AG04450 (cell line): ENCODE results near the gene SHLD2. TPM values are rescaled to one million over a fixed set of nuclear protein-coding genes. Genes with fewer than 3 reads are reported as not detected.
A peak's percentile ranks its signal among the peaks of the same experiment; 100 is the strongest.

ENCODE experiments used
- CTCF ChIA-PET: fragments of 300-600, 350-600 bp; formaldehyde crosslinking; extraction: SDS; loops from one replicate; lab custom pipeline; 2022; ENCODE audit warnings: antibody characterized with exemption, inconsistent platforms; lab: Charles Lee
- POLR2A ChIA-PET: fragments of 350-600 bp; formaldehyde crosslinking; extraction: SDS; loops from one replicate; lab custom pipeline; 2021; ENCODE audit warnings: antibody characterized with exemption, inconsistent platforms; lab: Yijun Ruan, JAX
- DNase-seq: peaks from one replicate; pipeline ENCODE4 v3.0.0-alpha.2; 2011; ENCODE audit warnings: low read depth, low spot score
- H3K27ac ChIP-seq: one replicate; pipeline ENCODE4 v1.5.1; 2012; ENCODE audit warnings: low read depth, low read length, control low read depth
- H3K27me3 ChIP-seq: one replicate; pipeline ENCODE4 v1.6.0; 2012; ENCODE audit warnings: low read length; ENCODE audit not compliant: control insufficient read depth, insufficient read depth
- H3K4me3 ChIP-seq: 2 replicates; pipeline ENCODE4 v1.5.1; 2011; ENCODE audit warnings: mild to moderate bottlenecking, low read depth, low read length, control low read depth
- H3K9me3 ChIP-seq: 2 replicates; pipeline ENCODE4 v1.5.1; 2012; ENCODE audit warnings: low read length; ENCODE audit not compliant: control insufficient read depth, insufficient read depth
- CTCF ChIP-seq: IDR thresholded peaks from 2 replicates; pipeline ENCODE4 v1.5.1; 2011; ENCODE audit warnings: low read depth, low read length, control low read depth, inconsistent platforms
- polyA plus RNA-seq: library from polyadenylated mRNA; depleted of rRNA; stranded (reverse); fragments of >200 nt; gene quantifications from 2 replicates; pipeline ENCODE4 v1.2.3, GENCODE V29; 2011

The SHLD2 gene
- polyA plus RNA-seq, 1 experiment, result 24.2 TPM

- H3K4me3 ChIP-seq, result no peak overlapping the region
- ChIA-PET POLR2A (no interaction called here), CTCF (interaction anchor here (1.0 to 1.3 kb wide), 2 partner anchors 59 to 151 kb away, joined by 7 read pairs; no protein-coding TSS in a partner anchor)
- H3K27me3 ChIP-seq, result no peaks in the 10 kb centered on the region
- H3K9me3 ChIP-seq, result no peaks in the 10 kb centered on the region
- no peak for DNase-seq
- H3K27ac ChIP-seq, result no peak overlapping the region
- TF ChIP-seq CTCF, result no peak
Measured at GRCh38 chr10:87089746-87090145, 5.3 kb upstream of the SHLD2 start.

- no peak overlapping the region for H3K27ac ChIP-seq
- CTCF ChIA-PET, result no interaction called here
- H3K9me3 ChIP-seq, result no peaks in the 10 kb centered on the region
- H3K4me3 ChIP-seq, result no peak overlapping the region
- POLR2A ChIA-PET, result no interaction called here
- no peak for TF ChIP-seq CTCF
- no peak for DNase-seq
- H3K27me3 ChIP-seq, result no peaks in the 10 kb centered on the region
Measured at GRCh38 chr10:87090779-87091178, 4.2 kb upstream of the SHLD2 start.

GRCh38 chr10:87092376-87092860, 2.6 kb upstream of the SHLD2 start:
- POLR2A ChIA-PET, result interaction anchor here (0.6 to 1.2 kb wide), 2 partner anchors 67 to 121 kb away, joined by 4 read pairs; no protein-coding TSS in a partner anchor
- H3K9me3 ChIP-seq, result no peaks in the 10 kb centered on the region; the same call in 1 of the 2 replicates
- no peaks in the 10 kb centered on the region for H3K27me3 ChIP-seq
- CTCF ChIA-PET, result no interaction called here
- peak overlapping the region; percentile 79 for H3K4me3 ChIP-seq
- peak overlapping the region; percentile 23 for H3K27ac ChIP-seq
- TF ChIP-seq CTCF, result no peak
- no peak for DNase-seq

- TF ChIP-seq CTCF, result no peak
- no peak for DNase-seq
- POLR2A ChIA-PET, result interaction anchor here (0.6 to 1.2 kb wide), 3 partner anchors 9 to 122 kb away, joined by 3 to 4 read pairs (median 4); no protein-coding TSS in a partner anchor
Measured at GRCh38 chr10:87092861-87093631, 2.0 kb upstream of the SHLD2 start.

More at GRCh38 chr10:87092861-87093631, 2.0 kb upstream of the SHLD2 start:
- H3K27ac ChIP-seq, result peak overlapping the region; percentile 33
- H3K27me3 ChIP-seq, result no peaks in the 10 kb centered on the region
- H3K4me3 ChIP-seq, result peak overlapping the region; percentile 79
- CTCF ChIA-PET, result no interaction called here
- H3K9me3 ChIP-seq, result no peaks in the 10 kb centered on the region; the same call in 1 of the 2 replicates
